CD8-positive, alpha-beta memory T cell (primary cell): ENCODE data around the gene KDM1B. TPM values are rescaled to one million over a fixed set of nuclear protein-coding genes. Genes with fewer than 3 reads are reported as not detected.

ENCODE experiments used
- polyA plus RNA-seq: library from polyadenylated mRNA; unstranded; fragments of 300-500 nt; fragmentation: Illumina TruSeq; gene quantifications from one replicate; pipeline ENCODE4 v1.2.3, GENCODE V29; 2021
- total RNA-seq, 2 experiments: library from RNA; stranded (reverse); gene quantifications; one replicate each; pipeline ENCODE4 v1.2.3, GENCODE V29; 2021

KDM1B gene
- total and polyA plus RNA-seq, 3 experiments from 2014 or later: 0.84 to 13.4 (median 12.6) TPM

Other genes with a start within 250 kb of the KDM1B start
- under 1 TPM; 0.18 to 0.60 TPM for gene KIF13A, start 167.8 kb upstream of the KDM1B start, total RNA-seq
- gene KIF13A, start 167.8 kb upstream of the KDM1B start, polyA plus RNA-seq: 0.12 TPM
- gene NHLRC1, start 32.7 kb upstream of the KDM1B start, total RNA-seq: under 1 TPM; 0.24 to 0.29 TPM
- gene NHLRC1, start 32.7 kb upstream of the KDM1B start, polyA plus RNA-seq: 0.81 TPM
- 1 to 10 TPM; 9.1 to 9.7 TPM for gene TPMT, start 345 bp upstream of the KDM1B start, total RNA-seq
- gene TPMT, start 345 bp upstream of the KDM1B start, polyA plus RNA-seq: 14.9 TPM
- gene DEK, start 109.1 kb downstream of the KDM1B start, total RNA-seq: 100 to 1,000 TPM; 174 to 181 TPM
- gene DEK, start 109.1 kb downstream of the KDM1B start, polyA plus RNA-seq: 90.3 TPM
- 1 to 10 TPM in 1 of 2 experiments, under 1 TPM in 1; 0.98 to 1.2 TPM for gene RNF144B, start 231.9 kb downstream of the KDM1B start, total RNA-seq
- 1.3 TPM for gene RNF144B, start 231.9 kb downstream of the KDM1B start, polyA plus RNA-seq